Neural progenitor cell (in vitro differentiated cells): ENCODE measurements around the gene VPS35.

Experiments used
- EZH2 ChIP-seq: fragments of 200-600 bp; sonication (generic); IDR thresholded peaks from 2 replicates; pipeline ENCODE4 v1.6.1; 2017; ENCODE audit warnings: antibody characterized with exemption, mild to moderate bottlenecking, moderate library complexity
- TF ChIP-seq, protein P1 (sequence below): fragments of 200-600 bp; sonication (generic); IDR thresholded peaks from 2 replicates; pipeline ENCODE4 v1.5.1; 2017; ENCODE audit warnings: antibody characterized with exemption, mild to moderate bottlenecking

- TF ChIP-seq, protein P1, sequence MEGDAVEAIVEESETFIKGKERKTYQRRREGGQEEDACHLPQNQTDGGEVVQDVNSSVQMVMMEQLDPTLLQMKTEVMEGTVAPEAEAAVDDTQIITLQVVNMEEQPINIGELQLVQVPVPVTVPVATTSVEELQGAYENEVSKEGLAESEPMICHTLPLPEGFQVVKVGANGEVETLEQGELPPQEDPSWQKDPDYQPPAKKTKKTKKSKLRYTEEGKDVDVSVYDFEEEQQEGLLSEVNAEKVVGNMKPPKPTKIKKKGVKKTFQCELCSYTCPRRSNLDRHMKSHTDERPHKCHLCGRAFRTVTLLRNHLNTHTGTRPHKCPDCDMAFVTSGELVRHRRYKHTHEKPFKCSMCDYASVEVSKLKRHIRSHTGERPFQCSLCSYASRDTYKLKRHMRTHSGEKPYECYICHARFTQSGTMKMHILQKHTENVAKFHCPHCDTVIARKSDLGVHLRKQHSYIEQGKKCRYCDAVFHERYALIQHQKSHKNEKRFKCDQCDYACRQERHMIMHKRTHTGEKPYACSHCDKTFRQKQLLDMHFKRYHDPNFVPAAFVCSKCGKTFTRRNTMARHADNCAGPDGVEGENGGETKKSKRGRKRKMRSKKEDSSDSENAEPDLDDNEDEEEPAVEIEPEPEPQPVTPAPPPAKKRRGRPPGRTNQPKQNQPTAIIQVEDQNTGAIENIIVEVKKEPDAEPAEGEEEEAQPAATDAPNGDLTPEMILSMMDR = no peak
- TF ChIP-seq EZH2 = no peak
Measured at GRCh38 chr16:46606231-46606630, 82.7 kb downstream of the VPS35 start.
